ENCODE measurements around the gene OAS3.
"Not testable (repeated sequence)": the region's sequence is repeated elsewhere in the genome, so short reads cannot be mapped to it uniquely, and the experiment has no call there.

The OAS3 gene

GRCh38 chr12:112937741-112938719 lies at the start of gene OAS3:
Gene OAS3 (plus strand): TSS chr12:112938474. CDS start chr12:112938531, 57 bp downstream.
- peak; percentile 61 for DNase-seq

- DNase-seq: no peak
Observed at GRCh38 chr12:112891093-112892024, 46.9 kb upstream of the OAS3 start.

GRCh38 chr12:112892856-112893255 lies 45.4 kb upstream of the OAS3 start:
- DNase-seq: no peak

GRCh38 chr12:112894128-112894527 lies 44.1 kb upstream of the OAS3 start:
- DNase-seq: no peak

- DNase-seq: no peak
Observed at GRCh38 chr12:112898380-112898779, 39.9 kb upstream of the OAS3 start.

- peak; percentile 77 for DNase-seq
Observed at GRCh38 chr12:112900298-112901145, 37.8 kb upstream of the OAS3 start.

GRCh38 chr12:112901271-112901670 lies 37.0 kb upstream of the OAS3 start:
- DNase-seq: peak; percentile 52

GRCh38 chr12:112904571-112904970 lies 33.7 kb upstream of the OAS3 start:
- DNase-seq: no peak

GRCh38 chr12:112905451-112906089 lies 32.7 kb upstream of the OAS3 start:
- peak; percentile 80 for DNase-seq

GRCh38 chr12:112906712-112907414 lies 31.4 kb upstream of the OAS3 start, which contains the start of gene OAS1:
Gene OAS1 (plus strand): TSS chr12:112906962. CDS start chr12:112907040, 78 bp downstream.
- DNase-seq: peak; percentile 90

GRCh38 chr12:112907415-112908157 lies 30.7 kb upstream of the OAS3 start:
- peak; percentile 82 for DNase-seq

- DNase-seq: no peak
Observed at GRCh38 chr12:112908548-112908947, 29.7 kb upstream of the OAS3 start.

GRCh38 chr12:112909693-112910092 lies 28.6 kb upstream of the OAS3 start:
- no peak for DNase-seq

GRCh38 chr12:112913038-112913688 lies 25.1 kb upstream of the OAS3 start:
- no peak for DNase-seq

- not testable (repeated sequence) for DNase-seq
Observed at GRCh38 chr12:112913888-112914287, 24.4 kb upstream of the OAS3 start.

- no peak for DNase-seq
Observed at GRCh38 chr12:112916270-112916669, 22.0 kb upstream of the OAS3 start.

- no peak for DNase-seq
Observed at GRCh38 chr12:112919121-112919520, 19.2 kb upstream of the OAS3 start.

- no peak for DNase-seq
Observed at GRCh38 chr12:112924986-112925385, 13.3 kb upstream of the OAS3 start.

GRCh38 chr12:112926416-112927033 lies 11.7 kb upstream of the OAS3 start:
- not testable (repeated sequence) for DNase-seq

Measured in RPMI8226 (cell line).